GM12878 (cell line): ENCODE results near the gene MAP3K10. TPM values are rescaled to one million over a fixed set of nuclear protein-coding genes. Genes with fewer than 3 reads are reported as not detected.

Experiments
- ATAC-seq: fragments of 200-7000 bp; cut with Tn5 transposase; 3 replicates; pipeline ENCODE4 v1.9.1; 2020; ENCODE audit warnings: mild to moderate bottlenecking, moderate library complexity
- BruUV-seq: library from RNA; stranded (reverse); fragments of 400-500 nt; replicated peaks from 2 replicates; lab custom pipeline; 2021; lab: Mats Ljungman, UMichigan
- CTCF ChIA-PET: fragments of 300-600 bp; sonication (Branson Sonifier 250); formaldehyde crosslinking; extraction: SDS; loops from one replicate; lab custom pipeline; 2021; ENCODE audit warnings: inconsistent platforms; lab: Yijun Ruan, JAX
- POLR2A ChIA-PET: fragments of 350-600 bp; formaldehyde crosslinking; extraction: SDS; loops from one replicate; lab custom pipeline; 2021; ENCODE audit warnings: inconsistent platforms; lab: Charles Lee
- RAD21 ChIA-PET: fragments of 300-600 bp; sonication (Branson Sonifier 250); formaldehyde crosslinking; loops from one replicate; lab custom pipeline; 2023; ENCODE audit warnings: antibody characterized with exemption; ENCODE audit not compliant: unreplicated experiment; lab: Charles Lee
- SMC1A ChIA-PET: fragments of 300-600 bp; sonication (Branson Sonifier 250); formaldehyde crosslinking; loops from one replicate; lab custom pipeline; 2023; ENCODE audit not compliant: unreplicated experiment, uncharacterized antibody; lab: Charles Lee
- DNase-seq: peaks from one replicate; pipeline ENCODE4 v3.0.0-alpha.2; 2011; ENCODE audit warnings: low read depth, low spot score
- FAIRE-seq: peaks from 3 replicates; lab custom pipeline; 2011; peaks lifted over from hg19 to GRCh38; lab: Jason Lieb, UNC
- H2AFZ ChIP-seq: 2 replicates; pipeline ENCODE4 v1.6.0; 2011; ENCODE audit warnings: low read depth, low read length, control low read depth; ENCODE audit not compliant: control insufficient read depth
- H3K27ac ChIP-seq: 2 replicates; pipeline ENCODE4 v1.5.1; 2011; ENCODE audit warnings: control low read depth; ENCODE audit not compliant: control insufficient read depth, insufficient read depth
- H3K27me3 ChIP-seq, 2 experiments: replicated peaks in 1 of 2; 2 replicates each; pipeline versions ENCODE4 v1.6.0 to v1.6.1; 2011; ENCODE audit warnings: low read length in 1 of 2; ENCODE audit not compliant: control insufficient read depth in 2 of 2, insufficient read depth in 2 of 2
- H3K36me3 ChIP-seq, 2 experiments: 2 replicates each; pipeline ENCODE4 v1.5.1; 2011; ENCODE audit warnings: low read length in 1 of 2; ENCODE audit not compliant: control insufficient read depth in 2 of 2, insufficient read depth in 2 of 2
- H3K4me1 ChIP-seq: 2 replicates; pipeline ENCODE4 v1.6.1; 2011; ENCODE audit warnings: mild to moderate bottlenecking, low read length, moderate library complexity, mixed read lengths; ENCODE audit not compliant: control insufficient read depth, insufficient read depth
- H3K4me2 ChIP-seq: 2 replicates; pipeline ENCODE4 v1.6.0; 2011; ENCODE audit warnings: control low read depth; ENCODE audit not compliant: control insufficient read depth, insufficient read depth
- H3K4me3 ChIP-seq: fragments of 200-600 bp; sonication (generic); 2 replicates; pipeline ENCODE4 v1.5.1; 2016
- H3K79me2 ChIP-seq: 2 replicates; pipeline ENCODE4 v1.6.0; 2011; ENCODE audit warnings: low read length; ENCODE audit not compliant: control insufficient read depth, insufficient read depth
- H3K9ac ChIP-seq: 2 replicates; pipeline ENCODE4 v1.8.0; 2011; ENCODE audit warnings: low read length, control low read depth, mixed read lengths; ENCODE audit not compliant: control insufficient read depth, insufficient read depth
- H3K9me3 ChIP-seq: replicated peaks from 3 replicates; pipeline ENCODE4 v1.5.1; 2011; ENCODE audit warnings: mild to moderate bottlenecking, low read length; ENCODE audit not compliant: control insufficient read depth, insufficient read depth
- H4K20me1 ChIP-seq: 2 replicates; pipeline ENCODE4 v1.6.0; 2011; ENCODE audit not compliant: control insufficient read depth, insufficient read depth
- CREM ChIP-seq: IDR thresholded peaks from 2 replicates; pipeline ENCODE4 v1.6.1; 2014; ENCODE audit warnings: antibody characterized with exemption, low read depth
- CTCF ChIP-seq, 3 experiments: IDR thresholded peaks in 2 of 3; conservative IDR thresholded peaks in 1 of 3; 2 replicates each; pipeline ENCODE4 v1.5.1; 2011; ENCODE audit warnings: low read depth in 3 of 3, low read length in 3 of 3, mild to moderate bottlenecking in 3 of 3, control low read depth in 2 of 3, moderate library complexity in 2 of 3, inconsistent platforms in 1 of 3, mixed read lengths in 1 of 3; ENCODE audit not compliant: control insufficient read depth in 2 of 3, insufficient read depth in 1 of 3; ENCODE audit errors: extremely low read depth in 1 of 3
- EP300 ChIP-seq, 2 experiments: fragments of 150-350 bp in 1 of 2; IDR thresholded peaks; 2 replicates each; pipeline ENCODE4 v1.6.1; 2011 to 2012; ENCODE audit warnings: low read depth in 2 of 2, low read length in 2 of 2, borderline replicate concordance in 1 of 2, improper control_type of control experiment in 1 of 2, inconsistent platforms in 1 of 2; ENCODE audit not compliant: control insufficient read depth in 1 of 2
- IKZF1 ChIP-seq: fragments of 450-650 bp; conservative IDR thresholded peaks from 2 replicates; pipeline ENCODE4 v1.6.1; 2017; ENCODE audit warnings: antibody characterized with exemption, mild to moderate bottlenecking
- MTA3 ChIP-seq: IDR thresholded peaks from 2 replicates; pipeline ENCODE4 v1.6.1; 2012; ENCODE audit warnings: low read length, inconsistent platforms, borderline replicate concordance
- POLR2AphosphoS5 ChIP-seq: IDR thresholded peaks from 2 replicates; pipeline ENCODE4 v1.6.1; 2011; ENCODE audit warnings: mild to moderate bottlenecking, low read length, inconsistent platforms
- RB1 ChIP-seq: fragments of 450-650 bp; formaldehyde crosslinking; IDR thresholded peaks from 2 replicates; pipeline ENCODE4 v1.6.1; 2017; ENCODE audit warnings: mild to moderate bottlenecking, borderline replicate concordance
- TAF1 ChIP-seq: IDR thresholded peaks from 2 replicates; pipeline ENCODE4 v1.6.1; 2011; ENCODE audit warnings: mild to moderate bottlenecking, low read depth, low read length, borderline replicate concordance
- WRNIP1 ChIP-seq: IDR thresholded peaks from 2 replicates; pipeline ENCODE4 v1.6.1; 2011; ENCODE audit warnings: low read depth, low read length, improper control_type of control experiment, borderline replicate concordance
- ZBED1 ChIP-seq: IDR thresholded peaks from 2 replicates; pipeline ENCODE4 v1.6.1; 2016; ENCODE audit warnings: borderline replicate concordance
- ZNF274 ChIP-seq: IDR thresholded peaks from one replicate; pipeline ENCODE4 v1.8.0; 2011; ENCODE audit not compliant: insufficient read length, insufficient read depth
- whole genome bisulfite sequencing: methylation state at CpG from one replicate; pipeline ENCODE4 v1.1.6; 2016; ENCODE audit warnings: low lambda C conversion rate; ENCODE audit not compliant: insufficient replicate concordance, insufficient coverage; ENCODE audit errors: missing lambda C conversion rate; 5-methylcytosine and 5-hydroxymethylcytosine counted together
- in situ Hi-C: fragments of 300-500 bp; cut with MboI; formaldehyde crosslinking; loops from 9 replicates; pipeline ENCODE4 v1.14.3; 2018; ENCODE audit warnings: mixed read lengths
- intact Hi-C: fragments of 100-400 bp; cut with micrococcal nuclease; formaldehyde crosslinking; loops from one replicate; pipeline ENCODE4 v1.14.2; 2022; ENCODE audit not compliant: unreplicated experiment
- polyA plus RNA-seq, 11 experiments: library from polyadenylated mRNA; depleted of rRNA in 4 of 11; unstranded in 6 of 11; stranded (reverse) in 5 of 11; fragments of >200 nt; fragmentation: Nextera tagmentation in 4 of 11; fragmentation: Illumina TruSeq in 1 of 11; extraction: Ambion mirVana in 4 of 11; extraction: Trizol in 1 of 11; gene quantifications; 1 replicate in 1 of 11; 2 replicates in 10 of 11; pipeline versions ENCODE4 v1.2.1 to v1.2.3, GENCODE V29; 2011 to 2016; ENCODE audit warnings: inconsistent platforms in 2 of 11, missing spikeins in 2 of 11, low read depth in 1 of 11
- total RNA-seq, 4 experiments: library from RNA; depleted of rRNA in 3 of 4; stranded (reverse); fragments of >200 nt in 3 of 4; fragmentation: Illumina TruSeq in 1 of 4; extraction: Trizol in 1 of 4; gene quantifications; 2 replicates each; pipeline versions ENCODE4 v1.2.1 to v1.2.3, GENCODE V29; 2013 to 2021
- TF ChIP-seq, protein P1 (sequence below): fragments of 450-650 bp; IDR thresholded peaks from 2 replicates; pipeline ENCODE4 v1.6.1; 2017; ENCODE audit warnings: antibody characterized with exemption, mild to moderate bottlenecking, moderate library complexity
- TF ChIP-seq, protein P2 (sequence below): IDR thresholded peaks from 2 replicates; pipeline ENCODE4 v1.6.1; 2011; ENCODE audit warnings: low read depth, mild to moderate bottlenecking, low read length, moderate library complexity, borderline replicate concordance; ENCODE audit errors: extremely low read depth
- TF ChIP-seq, protein P3 (sequence below): fragments of 450-650 bp; IDR thresholded peaks from 2 replicates; pipeline ENCODE4 v1.6.1; 2017; ENCODE audit warnings: mild to moderate bottlenecking, moderate library complexity

MAP3K10 gene
- total and polyA plus RNA-seq, 10 of the 15 experiments (the other 5 are each of a cell fraction or from before 2014, with no cell fraction given), result 0.11 to 16.6 (median 2.6) TPM

DNA sequence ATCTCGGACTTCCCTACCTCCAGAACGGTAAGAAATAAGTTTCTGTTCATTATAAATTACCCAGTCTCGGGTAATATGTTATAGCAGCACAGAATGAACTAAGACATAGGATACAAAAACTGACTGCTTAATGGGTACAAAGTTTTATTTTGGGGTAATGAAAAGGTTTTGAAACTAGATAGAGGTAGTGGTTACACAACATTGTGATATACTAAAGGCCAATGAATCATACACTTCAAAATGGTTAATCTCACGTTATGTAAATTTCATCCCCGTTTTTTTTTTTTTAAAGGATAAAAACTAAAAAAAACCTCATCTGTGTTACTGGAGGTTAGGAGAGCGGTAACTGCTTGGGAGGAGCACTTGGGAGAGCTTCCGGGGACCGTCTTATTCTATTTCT, 70.4 kb downstream of the MAP3K10 start:
- ChIA-PET RAD21 (no interaction called here), POLR2A (no interaction called here), SMC1A (no interaction called here), CTCF (no interaction called here)
- DNase-seq (no peak), ATAC-seq (no peak), FAIRE-seq (no peak)
- Histone ChIP-seq H3K4me2 (no peak overlapping the region), H3K9ac (no peak overlapping the region), H3K27ac (no peak overlapping the region), H3K36me3 (peaks cover 19 to 24% of the 10 kb centered on the region in 2 experiments), H3K9me3 (no peaks in the 10 kb centered on the region; the same call in 2 of the 3 replicates), H4K20me1 (no peaks in the 10 kb centered on the region), H3K4me1 (no peaks in the 10 kb centered on the region), H3K4me3 (no peak overlapping the region), H3K79me2 (peaks cover 6% of the 10 kb centered on the region), H2AFZ (no peak overlapping the region), H3K27me3 (no peaks in the 10 kb centered on the region)
- intact Hi-C loops (no loop called here), in situ Hi-C loops (no loop called here)
- 76% methylated on average over 8 of the region's 8 CpGs for WGBS
- no TSS peak for BruUV-seq
- TF ChIP-seq IKZF1, result no peak
- TF ChIP-seq RB1, result no peak
- TF ChIP-seq CTCF (IDR thresholded peaks at IDR 0.05 in 2 of 3, conservative IDR thresholded peaks at IDR 0.05 in 1 of 3; ENCODE audit: control insufficient read depth in 2 of 3, extremely low read depth in 1 of 3, insufficient read depth in 1 of 3, low read depth in 3 of 3, low read length in 3 of 3), result no peak
- TF ChIP-seq MTA3, result no peak
- TF ChIP-seq, protein P1, sequence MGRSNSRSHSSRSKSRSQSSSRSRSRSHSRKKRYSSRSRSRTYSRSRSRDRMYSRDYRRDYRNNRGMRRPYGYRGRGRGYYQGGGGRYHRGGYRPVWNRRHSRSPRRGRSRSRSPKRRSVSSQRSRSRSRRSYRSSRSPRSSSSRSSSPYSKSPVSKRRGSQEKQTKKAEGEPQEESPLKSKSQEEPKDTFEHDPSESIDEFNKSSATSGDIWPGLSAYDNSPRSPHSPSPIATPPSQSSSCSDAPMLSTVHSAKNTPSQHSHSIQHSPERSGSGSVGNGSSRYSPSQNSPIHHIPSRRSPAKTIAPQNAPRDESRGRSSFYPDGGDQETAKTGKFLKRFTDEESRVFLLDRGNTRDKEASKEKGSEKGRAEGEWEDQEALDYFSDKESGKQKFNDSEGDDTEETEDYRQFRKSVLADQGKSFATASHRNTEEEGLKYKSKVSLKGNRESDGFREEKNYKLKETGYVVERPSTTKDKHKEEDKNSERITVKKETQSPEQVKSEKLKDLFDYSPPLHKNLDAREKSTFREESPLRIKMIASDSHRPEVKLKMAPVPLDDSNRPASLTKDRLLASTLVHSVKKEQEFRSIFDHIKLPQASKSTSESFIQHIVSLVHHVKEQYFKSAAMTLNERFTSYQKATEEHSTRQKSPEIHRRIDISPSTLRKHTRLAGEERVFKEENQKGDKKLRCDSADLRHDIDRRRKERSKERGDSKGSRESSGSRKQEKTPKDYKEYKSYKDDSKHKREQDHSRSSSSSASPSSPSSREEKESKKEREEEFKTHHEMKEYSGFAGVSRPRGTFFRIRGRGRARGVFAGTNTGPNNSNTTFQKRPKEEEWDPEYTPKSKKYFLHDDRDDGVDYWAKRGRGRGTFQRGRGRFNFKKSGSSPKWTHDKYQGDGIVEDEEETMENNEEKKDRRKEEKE, result no peak
- TF ChIP-seq CREM, result no peak
- TF ChIP-seq WRNIP1, result no peak
- TF ChIP-seq ZNF274, result no peak
- TF ChIP-seq ZBED1, result no peak
- no peak for TF ChIP-seq TAF1
- no peak for TF ChIP-seq EP300 (IDR thresholded peaks at IDR 0.05; ENCODE audit: borderline replicate concordance in 1 of 2, control insufficient read depth in 1 of 2, low read depth in 2 of 2, low read length in 2 of 2)
- TF ChIP-seq, protein P2, sequence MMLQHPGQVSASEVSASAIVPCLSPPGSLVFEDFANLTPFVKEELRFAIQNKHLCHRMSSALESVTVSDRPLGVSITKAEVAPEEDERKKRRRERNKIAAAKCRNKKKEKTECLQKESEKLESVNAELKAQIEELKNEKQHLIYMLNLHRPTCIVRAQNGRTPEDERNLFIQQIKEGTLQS, result no peak
- TF ChIP-seq, protein P3, sequence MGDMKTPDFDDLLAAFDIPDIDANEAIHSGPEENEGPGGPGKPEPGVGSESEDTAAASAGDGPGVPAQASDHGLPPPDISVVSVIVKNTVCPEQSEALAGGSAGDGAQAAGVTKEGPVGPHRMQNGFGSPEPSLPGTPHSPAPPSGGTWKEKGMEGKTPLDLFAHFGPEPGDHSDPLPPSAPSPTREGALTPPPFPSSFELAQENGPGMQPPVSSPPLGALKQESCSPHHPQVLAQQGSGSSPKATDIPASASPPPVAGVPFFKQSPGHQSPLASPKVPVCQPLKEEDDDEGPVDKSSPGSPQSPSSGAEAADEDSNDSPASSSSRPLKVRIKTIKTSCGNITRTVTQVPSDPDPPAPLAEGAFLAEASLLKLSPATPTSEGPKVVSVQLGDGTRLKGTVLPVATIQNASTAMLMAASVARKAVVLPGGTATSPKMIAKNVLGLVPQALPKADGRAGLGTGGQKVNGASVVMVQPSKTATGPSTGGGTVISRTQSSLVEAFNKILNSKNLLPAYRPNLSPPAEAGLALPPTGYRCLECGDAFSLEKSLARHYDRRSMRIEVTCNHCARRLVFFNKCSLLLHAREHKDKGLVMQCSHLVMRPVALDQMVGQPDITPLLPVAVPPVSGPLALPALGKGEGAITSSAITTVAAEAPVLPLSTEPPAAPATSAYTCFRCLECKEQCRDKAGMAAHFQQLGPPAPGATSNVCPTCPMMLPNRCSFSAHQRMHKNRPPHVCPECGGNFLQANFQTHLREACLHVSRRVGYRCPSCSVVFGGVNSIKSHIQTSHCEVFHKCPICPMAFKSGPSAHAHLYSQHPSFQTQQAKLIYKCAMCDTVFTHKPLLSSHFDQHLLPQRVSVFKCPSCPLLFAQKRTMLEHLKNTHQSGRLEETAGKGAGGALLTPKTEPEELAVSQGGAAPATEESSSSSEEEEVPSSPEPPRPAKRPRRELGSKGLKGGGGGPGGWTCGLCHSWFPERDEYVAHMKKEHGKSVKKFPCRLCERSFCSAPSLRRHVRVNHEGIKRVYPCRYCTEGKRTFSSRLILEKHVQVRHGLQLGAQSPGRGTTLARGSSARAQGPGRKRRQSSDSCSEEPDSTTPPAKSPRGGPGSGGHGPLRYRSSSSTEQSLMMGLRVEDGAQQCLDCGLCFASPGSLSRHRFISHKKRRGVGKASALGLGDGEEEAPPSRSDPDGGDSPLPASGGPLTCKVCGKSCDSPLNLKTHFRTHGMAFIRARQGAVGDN, result no peak
- TF ChIP-seq POLR2AphosphoS5, result no peak
